GM23338 (cell line): ENCODE measurements around the gene R3HDM1. TPM values are rescaled to one million over a fixed set of nuclear protein-coding genes. Genes with fewer than 3 reads are reported as not detected.

ENCODE experiments used
- CREB1 ChIP-seq: fragments of 250-450 bp; sonication (Bioruptor Pico); IDR thresholded peaks from 2 replicates; pipeline ENCODE4 v1.5.0; 2020; ENCODE audit warnings: low read depth, mild to moderate bottlenecking, moderate library complexity
- CTCF ChIP-seq, 2 experiments: fragments of 200-600 bp in 1 of 2; sonication (generic) in 1 of 2; conservative IDR thresholded peaks; 2 replicates each; pipeline versions ENCODE4 v1.5.1 to v1.6.1; 2016 to 2017; ENCODE audit warnings: antibody characterized with exemption in 2 of 2, low read depth in 2 of 2, mild to moderate bottlenecking in 2 of 2, moderate library complexity in 1 of 2
- EZH2phosphoT487 ChIP-seq: fragments of 200-600 bp; sonication (generic); IDR thresholded peaks from one replicate; pipeline ENCODE4 v1.8.1; 2018; ENCODE audit warnings: antibody characterized with exemption; ENCODE audit not compliant: unreplicated experiment
- JUNB ChIP-seq: IDR thresholded peaks from one replicate; pipeline ENCODE4 v1.6.1; 2016; ENCODE audit warnings: antibody characterized with exemption; ENCODE audit not compliant: unreplicated experiment
- NANOG ChIP-seq: IDR thresholded peaks from 2 replicates; pipeline ENCODE4 v1.6.1; 2016; ENCODE audit warnings: antibody characterized with exemption, borderline replicate concordance
- POLR2AphosphoS5 ChIP-seq: IDR thresholded peaks from 2 replicates; pipeline ENCODE4 v1.6.1; 2016; ENCODE audit warnings: antibody characterized with exemption, low read depth
- STAT1 ChIP-seq: IDR thresholded peaks from one replicate; pipeline ENCODE4 v1.6.1; 2016; ENCODE audit warnings: antibody characterized with exemption; ENCODE audit not compliant: unreplicated experiment
- ZNF114 ChIP-seq: fragments of 250-450 bp; sonication (Bioruptor Pico); IDR thresholded peaks from 2 replicates; pipeline ENCODE4 v1.5.0; 2020; ENCODE audit warnings: mild to moderate bottlenecking, moderate library complexity
- ZNF331 ChIP-seq: fragments of 250-450 bp; sonication (Bioruptor Pico); IDR thresholded peaks from 2 replicates; pipeline ENCODE4 v1.5.0; 2020; ENCODE audit warnings: low read depth, mild to moderate bottlenecking, moderate library complexity
- ZNF462 ChIP-seq: fragments of 250-450 bp; sonication (Bioruptor Pico); IDR thresholded peaks from 2 replicates; pipeline ENCODE4 v1.5.0; 2020; ENCODE audit warnings: mild to moderate bottlenecking, moderate library complexity
- polyA plus RNA-seq: library from polyadenylated mRNA; unstranded; fragments of >200 nt; fragmentation: Nextera tagmentation; extraction: Ambion mirVana; gene quantifications from 2 replicates; pipeline ENCODE4 v1.2.1, GENCODE V29; 2016
- total RNA-seq: library from RNA; depleted of rRNA; stranded (reverse); fragments of >200 nt; shearing (Covaris generic); gene quantifications from 2 replicates; pipeline ENCODE4 v1.2.3, GENCODE V29; 2014

The R3HDM1 gene
- total and polyA plus RNA-seq, 2 experiments from 2014 or later = 63.1 to 88.8 TPM

- no peak for TF ChIP-seq ZNF462 (CRISPR knock-in tag)
- TF ChIP-seq ZNF331 (CRISPR knock-in tag) = no peak
- no peak for TF ChIP-seq EZH2phosphoT487
- TF ChIP-seq NANOG = no peak
- TF ChIP-seq POLR2AphosphoS5 = no peak
- no peak for TF ChIP-seq ZNF114 (CRISPR knock-in tag)
- TF ChIP-seq CREB1 (CRISPR knock-in tag) = no peak
- TF ChIP-seq STAT1 = no peak
- no peak for TF ChIP-seq CTCF (conservative IDR thresholded peaks at IDR 0.05; ENCODE audit: low read depth in 2 of 2)
- TF ChIP-seq JUNB = no peak
Observed at GRCh38 chr2:135667045-135667444, 135.8 kb downstream of the R3HDM1 start (continued).
